OCI-LY1 (cell line): ENCODE results near the gene PAX5.

Source experiments
- H2AFZ ChIP-seq: fragments of 200-600 bp; sonication (generic), shearing (Covaris generic); 2 replicates; pipeline ENCODE4 v1.6.0; 2014; ENCODE audit warnings: antibody characterized with exemption, mild to moderate bottlenecking, low read length
- H3F3A ChIP-seq: fragments of 200-600 bp; sonication (generic), shearing (Covaris generic); 2 replicates; pipeline ENCODE4 v1.6.0; 2014; ENCODE audit warnings: mild to moderate bottlenecking, antibody characterized with exemption, low read length, moderate library complexity; ENCODE audit not compliant: insufficient read depth
- H3K27ac ChIP-seq: fragments of 200-600 bp; sonication (generic); 2 replicates; pipeline ENCODE4 v1.5.1; 2014; ENCODE audit warnings: low read length, mixed run types, mild to moderate bottlenecking, low read depth; ENCODE audit not compliant: poor library complexity, severe bottlenecking
- H3K27me3 ChIP-seq: fragments of 200-600 bp; sonication (generic); 2 replicates; pipeline ENCODE4 v1.6.0; 2014; ENCODE audit warnings: antibody characterized with exemption, mild to moderate bottlenecking, low read length, moderate library complexity; ENCODE audit not compliant: insufficient read depth
- H3K36me3 ChIP-seq: fragments of 200-600 bp; sonication (generic); 2 replicates; pipeline ENCODE4 v1.6.1; 2014; ENCODE audit warnings: mild to moderate bottlenecking, antibody characterized with exemption, low read length, moderate library complexity, mixed read lengths; ENCODE audit not compliant: insufficient read depth
- H3K4me1 ChIP-seq: fragments of 200-600 bp; sonication (generic); 2 replicates; pipeline ENCODE4 v1.5.1; 2014; ENCODE audit warnings: mild to moderate bottlenecking, low read length, moderate library complexity; ENCODE audit not compliant: insufficient read depth, severe bottlenecking
- H3K4me2 ChIP-seq: fragments of 200-600 bp; sonication (generic), shearing (Covaris generic); 2 replicates; pipeline ENCODE4 v1.6.1; 2014; ENCODE audit warnings: low read length
- H3K4me3 ChIP-seq: fragments of 200-600 bp; sonication (generic); 2 replicates; pipeline ENCODE4 v1.5.1; 2014; ENCODE audit warnings: low read length, low read depth, mild to moderate bottlenecking, mixed read lengths; ENCODE audit not compliant: poor library complexity, severe bottlenecking
- H3K79me2 ChIP-seq: fragments of 200-600 bp; shearing (Covaris generic); 2 replicates; pipeline ENCODE4 v1.6.1; 2016; ENCODE audit warnings: mixed run types, low read length, mixed read lengths; ENCODE audit not compliant: insufficient read depth
- H3K9ac ChIP-seq: fragments of 200-600 bp; sonication (generic), shearing (Covaris generic); 2 replicates; pipeline ENCODE4 v1.6.1; 2014; ENCODE audit warnings: mild to moderate bottlenecking, low read length, mixed read lengths
- H3K9me2 ChIP-seq: fragments of 200-600 bp; sonication (generic), shearing (Covaris generic); 2 replicates; pipeline ENCODE4 v1.6.1; 2014; ENCODE audit warnings: low read depth, mild to moderate bottlenecking, low read length, mixed read lengths
- H3K9me3 ChIP-seq: fragments of 200-600 bp; shearing (Covaris generic); 2 replicates; pipeline ENCODE4 v1.6.1; 2014; ENCODE audit warnings: low read length, mixed read lengths
- H4K20me1 ChIP-seq: fragments of 200-600 bp; sonication (generic), shearing (Covaris generic); 2 replicates; pipeline ENCODE4 v1.6.0; 2016; ENCODE audit warnings: mild to moderate bottlenecking, low read length; ENCODE audit not compliant: insufficient read depth
- CTCF ChIP-seq: fragments of 200-600 bp; sonication (generic), shearing (Covaris generic); IDR thresholded peaks from 2 replicates; pipeline ENCODE4 v1.5.1; 2017; ENCODE audit warnings: mild to moderate bottlenecking, antibody characterized with exemption, low read length, moderate library complexity, mixed read lengths
- EZH2 ChIP-seq: fragments of 200-600 bp; sonication (generic), shearing (Covaris generic); IDR thresholded peaks from 2 replicates; pipeline ENCODE4 v1.8.0; 2017; ENCODE audit warnings: borderline replicate concordance, mixed run types, mild to moderate bottlenecking, antibody characterized with exemption, low read length, moderate library complexity, mixed read lengths

The PAX5 gene

DNA sequence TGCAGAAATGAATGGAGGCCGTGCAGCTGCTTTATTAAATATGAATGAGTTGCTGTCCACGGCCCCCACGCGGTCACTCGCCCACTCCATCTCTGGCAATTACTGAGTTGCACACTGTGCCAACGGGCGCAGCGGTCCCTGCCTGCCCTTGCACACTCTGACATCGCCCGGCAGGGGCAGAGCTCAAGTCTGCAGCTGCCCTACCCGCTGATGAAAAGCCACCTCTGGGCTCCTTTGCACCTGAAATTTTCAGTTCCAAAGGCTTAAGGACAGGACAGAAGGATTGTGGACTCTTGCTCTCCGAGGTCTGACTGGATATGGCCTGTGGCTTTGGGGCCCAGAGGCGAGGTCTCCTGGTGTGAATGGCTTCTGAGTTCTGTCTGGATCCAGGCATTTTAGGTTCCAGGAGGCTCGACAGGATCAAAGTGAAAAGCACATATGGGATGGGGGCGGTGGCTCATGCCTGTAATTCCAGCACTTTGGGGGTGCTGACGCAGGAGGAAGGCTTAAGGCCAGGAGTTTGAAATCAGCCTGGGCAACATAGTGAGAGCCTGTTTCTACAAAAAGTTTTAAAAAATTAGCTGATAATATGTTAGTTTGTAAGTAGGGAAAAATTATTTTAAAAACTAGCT, 201.8 kb downstream of the PAX5 start:
- Histone ChIP-seq H3K9me2 (no peaks in the 10 kb centered on the region), H3F3A (no peaks in the 10 kb centered on the region), H3K36me3 (peaks cover 13% of the 10 kb centered on the region), H3K4me3 (no peak overlapping the region), H4K20me1 (no peaks in the 10 kb centered on the region), H3K79me2 (no peaks in the 10 kb centered on the region), H3K27ac (no peak overlapping the region), H3K4me1 (peaks cover 17% of the 10 kb centered on the region), H3K27me3 (no peaks in the 10 kb centered on the region; the same call in 1 of the 2 replicates), H3K9ac (no peak overlapping the region), H3K4me2 (no peak overlapping the region), H2AFZ (no peak overlapping the region), H3K9me3 (no peaks in the 10 kb centered on the region)
- TF ChIP-seq CTCF: peak; percentile 22; the same call in 1 of the 2 replicates
- TF ChIP-seq EZH2: no peak

- TF ChIP-seq CTCF: no peak
- no peak for TF ChIP-seq EZH2
- H3K27me3 ChIP-seq: no peaks in the 10 kb centered on the region; the same call in 1 of the 2 replicates
- no peak overlapping the region for H3K4me2 ChIP-seq
- H2AFZ ChIP-seq: no peak overlapping the region
- H4K20me1 ChIP-seq: no peaks in the 10 kb centered on the region
- no peak overlapping the region for H3K27ac ChIP-seq
- peaks cover 6% of the 10 kb centered on the region for H3K36me3 ChIP-seq
- no peaks in the 10 kb centered on the region for H3K79me2 ChIP-seq
- no peaks in the 10 kb centered on the region for H3K9me3 ChIP-seq
- H3F3A ChIP-seq: no peaks in the 10 kb centered on the region
- H3K4me1 ChIP-seq: peaks cover 17% of the 10 kb centered on the region
- no peaks in the 10 kb centered on the region for H3K9me2 ChIP-seq
- no peak overlapping the region for H3K4me3 ChIP-seq
- no peak overlapping the region for H3K9ac ChIP-seq
Measured at GRCh38 chr9:36831381-36832161, 202.5 kb downstream of the PAX5 start.

DNA sequence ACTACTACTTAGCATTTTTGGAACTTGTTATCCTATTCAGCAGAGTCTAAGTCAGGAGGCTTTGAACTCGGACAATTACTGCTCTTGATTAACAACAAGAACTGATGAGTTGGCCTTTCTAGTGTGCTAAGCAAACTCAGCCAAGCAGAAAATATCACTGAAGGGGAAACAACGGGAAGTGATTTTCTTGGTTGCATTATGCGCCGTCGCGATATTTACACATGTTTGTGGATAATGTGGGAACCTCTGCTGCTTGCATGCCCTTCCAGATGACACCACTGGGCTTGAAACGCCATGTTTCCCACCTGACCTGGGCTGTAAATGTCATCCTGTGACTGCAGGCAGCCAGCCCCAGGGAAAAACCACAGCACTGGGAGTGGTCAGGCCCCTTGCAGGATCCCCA, 205.5 kb downstream of the PAX5 start:
- no peak overlapping the region for H3K27ac ChIP-seq
- H3K79me2 ChIP-seq: no peaks in the 10 kb centered on the region
- no peak overlapping the region for H3K9ac ChIP-seq
- no peak overlapping the region for H3K4me2 ChIP-seq
- H3K4me3 ChIP-seq: no peak overlapping the region
- H3K9me2 ChIP-seq: no peaks in the 10 kb centered on the region
- H3K9me3 ChIP-seq: no peaks in the 10 kb centered on the region
- H3F3A ChIP-seq: no peaks in the 10 kb centered on the region
- no peaks in the 10 kb centered on the region for H3K36me3 ChIP-seq
- no peak overlapping the region for H2AFZ ChIP-seq
- H4K20me1 ChIP-seq: no peaks in the 10 kb centered on the region
- TF ChIP-seq CTCF: no peak
- TF ChIP-seq EZH2: no peak
- no peaks in the 10 kb centered on the region; the same call in 1 of the 2 replicates for H3K27me3 ChIP-seq
- peaks cover 6% of the 10 kb centered on the region for H3K4me1 ChIP-seq
